ENCODE results near the gene GJB5.

GJB5 gene

GRCh38 chr1:34755961-34756360 lies 1.1 kb downstream of the GJB5 start:
- TF ChIP-seq CTCF (IDR thresholded peaks at IDR 0.05; ENCODE audit: borderline replicate concordance, insufficient read depth, low read depth, low read length) = no peak
- no peak overlapping the region for H3K4me3 ChIP-seq (ENCODE audit: low read depth, low read length)

GRCh38 chr1:34757386-34757785 lies 2.5 kb downstream of the GJB5 start:
- no peak for TF ChIP-seq CTCF (IDR thresholded peaks at IDR 0.05; ENCODE audit: borderline replicate concordance, insufficient read depth, low read depth, low read length)
- H3K4me3 ChIP-seq (ENCODE audit: low read depth, low read length) = no peak overlapping the region

GRCh38 chr1:34758751-34759150 lies 3.9 kb downstream of the GJB5 start:
- TF ChIP-seq CTCF (IDR thresholded peaks at IDR 0.05; ENCODE audit: borderline replicate concordance, insufficient read depth, low read depth, low read length) = no peak
- no peak overlapping the region for H3K4me3 ChIP-seq (ENCODE audit: low read depth, low read length)

- TF ChIP-seq CTCF (IDR thresholded peaks at IDR 0.05; ENCODE audit: borderline replicate concordance, insufficient read depth, low read depth, low read length) = no peak
- no peak within 1 kb of the TSS for H3K4me3 ChIP-seq (ENCODE audit: low read depth, low read length)
Observed at GRCh38 chr1:34759503-34760357, 4.9 kb downstream of the GJB5 start, which contains the start of gene GJB4. Gene GJB4 (plus strand): TSS chr1:34759740. CDS start chr1:34761255, 1,515 bp downstream.

GRCh38 chr1:34761176-34761761 lies 6.4 kb downstream of the GJB5 start:
- TF ChIP-seq CTCF (IDR thresholded peaks at IDR 0.05; ENCODE audit: borderline replicate concordance, insufficient read depth, low read depth, low read length) = no peak
- no peak overlapping the region for H3K4me3 ChIP-seq (ENCODE audit: low read depth, low read length)

GRCh38 chr1:34761776-34762307 lies 7.0 kb downstream of the GJB5 start:
- no peak for TF ChIP-seq CTCF (IDR thresholded peaks at IDR 0.05; ENCODE audit: borderline replicate concordance, insufficient read depth, low read depth, low read length)
- no peak overlapping the region for H3K4me3 ChIP-seq (ENCODE audit: low read depth, low read length)
